T-helper 9 cell (primary cell): ENCODE measurements around the gene PACRG.

Experiments
- DNase-seq: peaks from one replicate; pipeline ENCODE4 v3.0.0-alpha.2; 2020

The PACRG gene

DNA sequence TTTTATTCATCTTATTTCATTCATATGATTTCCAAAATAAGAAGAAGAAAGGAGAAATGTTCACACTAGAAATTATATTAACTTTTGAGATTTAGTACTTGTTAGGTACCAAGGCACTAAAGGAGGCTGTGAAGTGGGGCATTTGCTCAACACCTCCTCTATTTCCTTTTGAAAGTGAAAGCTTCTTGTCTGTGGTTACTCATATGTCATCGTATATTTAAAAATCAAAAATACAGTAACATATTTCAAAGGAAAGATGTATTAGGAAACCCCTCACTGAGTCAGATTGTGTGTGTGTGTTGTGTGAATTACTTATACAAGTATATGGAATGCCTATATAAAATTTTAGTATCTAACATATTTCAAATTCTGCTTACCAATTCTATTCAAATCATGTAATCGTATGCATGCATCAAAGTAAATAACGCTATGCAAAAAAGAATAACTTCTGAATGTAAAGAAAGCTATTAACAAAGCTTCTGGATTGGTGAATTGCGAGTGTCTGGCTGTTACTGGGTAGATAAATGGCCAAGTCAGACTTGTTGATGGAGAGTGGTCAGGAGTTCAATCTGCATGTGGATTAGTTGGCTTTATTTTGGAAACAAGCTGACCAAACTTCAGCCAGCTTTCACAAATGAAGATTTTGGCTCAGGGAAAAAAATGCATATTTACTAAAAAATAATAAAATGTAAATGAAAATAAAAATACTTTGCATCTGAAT is 70.9 kb downstream of the PACRG start:
- no peak for DNase-seq

DNA sequence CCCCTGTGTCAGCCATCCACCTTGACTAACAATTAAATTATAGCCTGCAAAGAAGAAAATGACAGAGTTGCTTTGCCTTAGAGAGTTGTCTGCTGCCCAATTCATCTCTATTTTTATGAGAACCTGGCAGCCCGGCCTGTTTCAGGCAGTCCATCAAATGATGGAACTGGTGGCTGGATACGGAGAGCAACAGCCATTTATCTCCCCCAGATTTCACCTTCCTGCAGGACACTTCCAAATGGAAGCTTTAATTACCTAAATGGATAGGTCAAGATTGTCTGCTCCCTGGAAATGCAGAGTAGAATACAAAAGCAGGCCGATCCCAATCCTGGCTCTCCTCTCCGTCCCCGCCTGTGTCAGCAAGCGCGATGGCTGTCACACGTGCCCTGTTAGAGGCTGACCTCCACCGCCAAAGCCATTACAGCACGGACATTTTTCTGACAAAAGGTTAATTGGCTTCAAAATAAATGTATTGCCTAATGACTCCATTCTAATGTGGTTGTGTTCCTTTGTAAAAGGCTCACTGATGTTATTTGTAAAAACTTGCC is 86.7 kb downstream of the PACRG start:
- no peak for DNase-seq

DNA sequence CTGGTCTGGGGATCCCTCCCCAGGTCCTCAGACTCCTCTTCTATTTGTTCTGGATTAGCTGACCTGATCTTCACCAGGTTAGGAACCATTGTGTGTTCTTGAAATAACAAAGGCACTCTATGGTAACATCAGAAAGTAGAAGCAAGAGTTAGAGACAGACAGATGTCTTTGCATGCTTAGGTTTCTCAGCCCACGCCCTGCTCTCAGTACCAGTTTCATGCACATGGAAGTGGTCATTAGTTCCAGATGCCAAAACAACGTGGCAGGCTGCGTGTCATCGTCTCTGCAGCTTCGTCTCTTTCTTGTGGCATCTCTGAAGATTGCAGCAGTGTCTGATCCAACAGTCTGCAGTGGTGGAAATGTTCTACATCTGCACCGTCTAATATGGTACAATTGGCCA is 89.4 kb downstream of the PACRG start:
- DNase-seq: no peak

DNA sequence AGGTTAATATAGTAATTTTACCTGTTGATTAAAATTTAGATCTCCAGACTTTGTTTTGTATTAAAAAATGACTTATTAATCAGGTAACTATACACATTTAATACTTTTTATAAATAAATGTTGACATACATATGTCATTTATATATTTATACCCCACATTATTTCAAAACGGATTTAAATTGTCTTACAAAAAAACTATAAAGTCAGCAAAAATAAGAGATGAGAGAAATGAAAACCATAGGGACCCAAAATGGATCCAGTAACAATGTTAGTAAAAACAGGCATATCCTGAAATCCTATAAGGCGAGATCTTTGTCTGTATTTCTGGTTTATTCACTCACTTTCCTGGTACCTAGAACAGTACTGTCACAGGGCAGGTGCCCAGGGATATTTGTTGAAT is 91.5 kb downstream of the PACRG start:
- DNase-seq: no peak

GRCh38 chr6:162821102-162821501 is 93.3 kb downstream of the PACRG start:
- DNase-seq: no peak

DNA sequence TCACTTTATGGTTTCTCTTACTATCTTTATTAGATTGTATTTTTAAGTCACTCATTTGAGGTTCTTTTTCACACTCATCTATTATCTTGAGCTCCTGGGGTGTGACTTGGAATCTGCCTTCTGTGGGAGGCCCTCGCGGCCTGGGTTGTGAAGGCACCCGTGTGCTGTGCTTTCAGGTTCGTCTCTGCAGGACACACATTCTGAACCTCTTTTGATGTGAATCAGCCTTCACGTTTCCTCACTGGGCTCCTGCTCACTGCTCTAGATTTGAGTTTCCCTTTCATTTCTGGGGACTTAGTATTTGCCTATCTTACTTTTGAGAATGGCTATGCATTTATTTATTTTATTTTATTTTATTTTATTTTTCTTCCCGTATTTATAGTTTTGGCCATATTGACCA is 97.8 kb downstream of the PACRG start:
- no peak for DNase-seq

DNA sequence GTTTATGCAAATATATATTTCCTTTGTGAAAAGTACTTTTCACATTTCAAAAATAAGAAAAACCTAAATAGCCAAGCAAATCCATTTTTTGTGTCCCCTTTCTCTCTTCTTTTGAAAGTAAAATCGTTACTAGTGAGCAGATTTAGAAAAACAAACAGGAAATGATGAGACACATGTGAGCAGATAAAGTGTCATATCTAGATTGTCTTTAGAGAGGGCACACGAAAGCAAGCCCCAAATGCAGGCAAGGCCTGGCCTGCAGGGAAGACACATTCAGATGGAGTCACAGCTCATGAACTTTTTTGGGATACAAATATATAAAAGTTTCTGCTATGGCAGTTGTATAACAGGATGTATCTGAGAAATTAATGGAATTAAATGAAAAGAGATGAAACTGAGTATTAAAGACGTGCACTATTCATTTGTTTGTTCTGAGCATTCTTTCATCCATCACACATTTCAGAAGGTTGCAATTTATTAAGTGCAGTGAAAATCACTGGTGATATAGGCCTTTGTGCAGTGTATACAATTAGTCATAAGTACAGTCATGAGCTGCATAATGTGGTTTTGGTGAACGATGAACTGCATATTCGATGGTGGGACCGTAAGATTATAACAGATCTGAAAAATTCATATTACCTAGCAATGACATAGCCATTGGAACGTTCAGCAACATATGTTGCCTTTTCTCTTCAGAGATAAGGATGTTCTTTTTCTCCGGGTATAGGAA is 101.4 kb downstream of the PACRG start:
- no peak for DNase-seq

- no peak for DNase-seq
These were observed 106.0 kb downstream of the PACRG start for GRCh38 chr6:162833776-162834175.

- DNase-seq: no peak
These were observed 118.2 kb downstream of the PACRG start for GRCh38 chr6:162845972-162846371.

DNA sequence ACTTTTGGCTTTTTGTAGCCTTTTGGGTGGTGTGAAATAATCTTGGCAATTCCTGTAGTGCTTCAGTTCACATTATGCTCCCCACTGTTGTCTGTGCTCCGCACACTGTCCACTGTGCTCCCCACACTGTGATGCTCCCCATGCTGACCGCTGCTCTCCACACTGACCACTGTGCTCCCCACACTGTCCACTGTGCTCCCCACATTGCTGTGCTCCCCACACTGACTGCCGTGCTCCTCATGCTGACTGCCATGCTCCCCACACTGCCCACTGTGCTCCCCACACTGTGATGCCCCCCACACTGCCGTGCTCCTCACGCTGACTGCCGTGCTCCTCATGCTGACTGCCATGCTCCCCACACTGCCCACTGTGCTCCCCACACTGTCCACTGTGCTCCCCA is 118.9 kb downstream of the PACRG start:
- no peak for DNase-seq

DNA sequence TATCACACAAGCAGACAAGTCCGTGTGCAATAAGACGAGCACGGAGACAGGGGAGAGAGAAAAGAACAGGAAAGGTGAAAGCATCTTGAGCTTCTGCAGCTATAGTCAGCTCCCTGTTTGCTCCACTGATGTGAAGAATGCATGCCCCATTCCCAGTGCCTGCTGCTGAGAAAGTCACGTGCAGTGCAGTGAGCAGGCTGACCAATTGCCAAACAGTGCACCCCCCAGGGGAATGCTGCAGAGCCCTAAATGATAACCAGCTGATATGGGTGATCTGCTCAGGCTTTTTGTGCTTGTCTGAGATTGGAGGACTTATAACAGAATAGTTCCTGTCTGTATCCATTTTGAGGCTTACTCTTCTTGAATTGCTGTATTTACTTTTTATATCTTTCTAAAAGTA is 121.5 kb downstream of the PACRG start:
- DNase-seq: no peak

DNA sequence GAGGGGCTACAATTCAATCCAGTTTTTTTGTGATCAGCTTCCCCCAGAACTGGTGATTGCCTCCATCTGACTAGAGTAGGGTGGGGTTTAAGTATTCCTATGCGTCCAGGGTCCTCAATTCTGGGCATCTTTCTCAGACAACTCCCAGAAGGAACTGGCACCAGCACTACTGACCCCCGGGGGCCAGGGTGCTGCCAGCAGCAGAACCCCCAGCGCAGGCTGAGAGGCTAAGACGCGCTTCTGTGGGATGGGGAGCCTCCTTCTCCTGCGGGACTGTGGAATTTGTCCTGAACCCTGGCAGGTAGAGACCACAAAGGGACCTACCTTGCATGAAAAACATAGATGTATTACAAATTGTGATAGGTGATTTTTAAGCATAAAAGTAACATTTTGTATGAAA is 124.4 kb downstream of the PACRG start:
- DNase-seq: no peak

DNA sequence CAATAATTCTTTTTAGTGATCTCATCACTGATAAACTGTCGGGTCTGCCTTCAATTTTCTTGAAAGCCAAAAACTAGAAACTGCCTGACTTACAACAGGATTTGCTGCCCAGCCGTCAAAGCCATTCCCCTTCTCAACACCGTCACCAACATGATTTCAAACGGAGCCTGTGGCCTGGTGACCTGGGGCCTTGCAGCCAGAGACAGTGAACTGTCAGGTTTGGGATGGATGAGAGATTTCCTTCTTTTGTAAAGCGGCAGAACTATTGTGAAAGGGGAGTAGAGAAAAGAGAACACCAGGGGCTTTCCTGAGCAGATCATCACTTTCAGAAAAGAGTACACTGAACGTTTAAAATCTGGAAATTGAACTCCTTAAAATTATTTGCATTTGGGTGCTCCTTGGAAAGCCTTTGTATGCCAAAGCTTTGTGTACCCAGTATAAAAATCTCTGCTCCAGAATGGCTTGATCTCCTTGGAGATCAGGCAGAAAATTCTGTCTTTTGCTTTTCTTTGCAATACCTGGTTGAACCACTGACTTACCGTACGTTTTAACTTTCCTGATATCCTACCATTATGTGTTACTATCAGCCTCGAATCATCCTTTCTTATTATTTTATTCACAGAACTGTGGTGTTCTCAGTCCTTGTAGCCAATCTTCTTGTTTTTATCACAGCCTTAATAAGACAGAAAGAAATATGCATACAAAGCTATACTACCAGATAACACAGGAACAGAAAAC is 125.2 kb downstream of the PACRG start:
- no peak for DNase-seq

GRCh38 chr6:162854228-162854627 is 126.5 kb downstream of the PACRG start:
- no peak for DNase-seq

GRCh38 chr6:162854734-162855191 is 127.0 kb downstream of the PACRG start:
- DNase-seq: no peak

GRCh38 chr6:162856885-162857284 is 129.1 kb downstream of the PACRG start:
- DNase-seq: no peak

DNA sequence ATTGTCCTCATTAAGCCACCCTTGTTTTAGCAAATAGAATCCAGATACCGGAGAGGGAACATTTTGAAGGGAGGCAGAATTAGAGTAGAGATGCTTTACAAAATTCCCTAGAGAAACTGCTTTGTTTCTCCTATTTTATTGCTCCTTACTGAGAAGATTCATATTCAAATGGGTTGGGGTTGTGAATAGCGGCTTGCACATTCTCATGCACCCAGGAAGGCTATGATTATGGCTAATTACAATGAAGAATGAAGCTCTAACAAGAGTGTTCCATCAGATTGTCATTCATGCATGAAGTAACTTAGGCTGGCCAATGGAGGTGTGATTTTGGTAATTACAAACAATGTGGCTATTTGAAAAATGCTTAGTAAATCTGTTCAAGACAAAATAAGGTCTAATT is 129.6 kb downstream of the PACRG start:
- no peak for DNase-seq

DNA sequence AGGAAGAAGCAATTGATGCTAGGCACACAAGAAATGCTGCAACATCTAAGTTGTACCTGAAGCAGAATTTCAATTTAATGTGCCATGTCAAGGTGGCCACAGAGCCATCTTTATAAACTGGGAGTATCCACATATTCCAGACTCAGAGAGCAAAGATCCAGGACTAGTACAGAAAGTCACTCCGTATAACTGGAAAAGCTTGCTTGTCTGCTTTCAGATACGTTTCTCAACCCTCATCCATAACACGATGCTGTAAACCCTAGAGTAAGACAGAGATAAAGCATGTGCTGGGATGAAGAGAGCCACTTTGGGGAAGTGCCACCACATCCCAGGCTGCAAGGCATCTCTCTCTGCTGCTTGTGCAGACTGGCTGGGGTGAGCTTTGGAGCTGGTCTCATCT is 134.7 kb downstream of the PACRG start:
- DNase-seq: no peak

GRCh38 chr6:162862941-162863340 is 135.2 kb downstream of the PACRG start:
- no peak for DNase-seq

- no peak for DNase-seq
These were observed 136.0 kb downstream of the PACRG start for GRCh38 chr6:162863821-162864220.

GRCh38 chr6:162864911-162865310 is 137.1 kb downstream of the PACRG start:
- DNase-seq: no peak

- DNase-seq: no peak
These were observed 138.9 kb downstream of the PACRG start for GRCh38 chr6:162866656-162867055.

DNA sequence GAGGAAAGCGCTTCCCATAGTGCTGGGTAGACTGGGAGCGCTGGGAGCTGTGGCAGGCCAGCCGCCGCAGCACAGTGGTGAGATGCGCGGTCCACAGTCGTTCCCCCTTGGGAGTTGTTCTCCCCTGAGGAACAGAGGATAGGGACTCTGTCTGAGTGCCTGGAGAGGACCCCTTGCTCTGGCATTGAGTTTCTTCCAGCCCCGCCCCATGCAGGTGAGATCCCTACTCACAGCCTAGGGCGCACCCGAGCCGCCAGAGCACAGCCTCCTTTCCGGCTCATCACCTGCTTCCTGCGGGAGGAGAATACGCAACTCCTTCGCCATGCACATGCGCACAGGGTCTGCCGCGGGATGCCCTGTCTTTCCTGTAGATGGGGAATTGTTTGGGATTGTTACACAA is 140.6 kb downstream of the PACRG start:
- DNase-seq: no peak

DNA sequence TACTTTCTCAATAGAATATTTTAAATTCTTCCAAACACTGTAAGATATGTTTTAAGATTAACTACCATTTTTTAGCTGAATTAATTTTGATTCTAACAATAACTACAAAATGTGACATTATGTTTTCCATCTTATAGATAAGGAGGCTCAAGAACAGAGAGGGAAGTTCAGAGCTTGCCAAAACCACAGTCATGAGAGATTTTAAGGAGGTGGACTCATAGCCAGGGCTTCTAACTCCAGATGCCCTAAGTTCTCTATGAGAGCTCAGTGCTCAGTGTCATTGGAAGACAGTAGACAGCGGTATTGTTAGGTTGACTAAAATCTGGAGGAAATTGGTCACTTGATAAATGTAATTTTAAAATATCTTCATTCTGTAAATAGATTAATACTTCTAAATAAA is 144.2 kb downstream of the PACRG start:
- DNase-seq: no peak
